ENCODE data around the gene WSB1. TPM values are rescaled to one million over a fixed set of nuclear protein-coding genes. Genes with fewer than 3 reads are reported as not detected.

The WSB1 gene
- total RNA-seq = 172 and 188 TPM in 2 replicates

DNA sequence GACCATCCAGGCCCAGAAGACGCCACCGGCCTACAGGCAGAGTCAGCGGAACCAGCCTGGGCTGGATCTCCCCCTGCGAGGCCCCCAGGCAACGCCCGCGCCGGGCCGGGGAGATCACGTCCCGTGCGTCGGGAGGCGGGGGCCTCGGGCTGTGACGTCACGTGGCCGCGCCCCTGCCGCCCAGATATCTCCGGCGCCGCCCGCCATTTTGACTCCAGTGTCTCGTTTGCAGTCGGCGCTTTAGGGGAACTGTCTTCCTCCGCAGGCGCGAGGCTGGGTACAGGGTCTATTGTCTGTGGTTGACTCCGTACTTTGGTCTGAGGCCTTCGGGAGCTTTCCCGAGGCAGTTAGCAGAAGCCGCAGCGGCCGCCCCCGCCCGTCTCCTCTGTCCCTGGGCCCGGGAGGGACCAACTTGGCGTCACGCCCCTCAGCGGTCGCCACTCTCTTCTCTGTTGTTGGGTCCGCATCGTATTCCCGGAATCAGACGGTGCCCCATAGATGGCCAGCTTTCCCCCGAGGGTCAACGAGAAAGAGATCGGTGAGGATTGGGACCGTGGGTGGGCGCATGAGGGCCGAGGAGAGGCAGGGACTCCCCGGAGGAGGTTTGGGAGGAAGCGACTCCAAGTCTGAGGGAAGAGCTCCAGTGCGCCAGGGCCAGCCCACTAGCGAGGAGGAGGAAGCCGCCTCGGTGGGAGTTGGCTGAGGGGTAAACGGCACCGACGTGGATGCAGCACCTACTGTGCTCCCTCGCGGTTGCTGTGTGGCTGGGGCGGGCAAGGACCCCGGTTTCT lies at the start of gene WSB1:
TSS of gene WSB1 (plus strand) at position 217 of the 791 bp plus-strand sequence. CDS start at position 499, 282 bp downstream.

Small RNA genes within 50 kb of the gene (small RNA-seq; reads per million reads assigned to genes)
- gene MIR4522 = not detected

Other genes with a start within 250 kb of the WSB1 start
- gene KSR1, start 162.3 kb downstream of the WSB1 start, total RNA-seq = 17.5 and 18.0 TPM in 2 replicates